GM10266 (cell line): ENCODE data around the gene APOD.

Experiments used
- DNase-seq: peaks from one replicate; pipeline ENCODE4 v3.0.0; 2012; ENCODE audit errors: extremely low spot score
- TF ChIP-seq, protein P1 (sequence below): IDR thresholded peaks from 2 replicates; pipeline ENCODE4 v1.5.1; 2012; ENCODE audit warnings: mild to moderate bottlenecking, low read depth; ENCODE audit not compliant: control insufficient read depth, insufficient read depth; ENCODE audit errors: missing control alignments

The APOD gene

DNA sequence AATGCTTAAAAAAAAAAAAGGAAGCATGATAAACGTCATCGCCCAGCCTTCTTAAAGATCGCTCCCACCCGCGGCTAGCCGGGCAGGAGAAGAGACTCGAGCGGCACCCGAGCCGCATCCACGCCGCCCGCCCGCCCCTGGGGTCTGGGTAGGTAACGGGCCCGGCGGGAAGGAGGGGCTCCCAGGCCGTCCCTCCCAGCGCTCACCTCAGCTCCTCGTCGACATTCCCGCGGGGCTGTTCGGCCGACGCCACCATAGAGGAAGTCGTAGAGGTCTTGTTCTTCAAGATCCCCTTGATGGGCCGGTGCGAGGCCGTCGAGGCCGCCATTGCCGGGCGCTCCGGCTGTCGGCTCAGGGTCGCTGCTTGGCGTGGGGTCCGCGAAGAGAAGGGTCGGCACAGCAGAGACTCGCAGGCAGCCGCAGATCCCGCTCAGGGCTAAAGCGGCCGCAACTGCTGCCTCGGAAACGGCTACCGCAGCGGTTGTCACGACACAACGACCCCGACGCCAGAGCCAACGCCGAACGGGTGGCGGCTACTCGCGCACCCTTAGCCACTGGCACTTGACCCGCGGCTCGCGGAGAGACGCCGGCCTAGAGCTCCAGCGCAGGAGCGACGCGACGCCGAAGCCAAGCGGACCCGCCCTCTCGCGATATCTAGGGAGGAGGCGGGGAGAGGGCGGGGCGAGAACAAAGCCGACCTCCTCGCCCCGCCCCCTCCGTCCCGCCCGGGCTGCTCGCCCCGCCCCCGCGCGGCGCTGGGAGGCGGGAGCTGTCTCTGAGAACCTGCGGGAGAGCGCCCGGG lies 40.8 kb downstream of the APOD start, which contains the start of gene PPP1R2:
Gene PPP1R2 (minus strand): TSS at position 628 of the 802 bp plus-strand sequence. CDS start 300 bp downstream, at position 328.
- TF ChIP-seq, protein P1, sequence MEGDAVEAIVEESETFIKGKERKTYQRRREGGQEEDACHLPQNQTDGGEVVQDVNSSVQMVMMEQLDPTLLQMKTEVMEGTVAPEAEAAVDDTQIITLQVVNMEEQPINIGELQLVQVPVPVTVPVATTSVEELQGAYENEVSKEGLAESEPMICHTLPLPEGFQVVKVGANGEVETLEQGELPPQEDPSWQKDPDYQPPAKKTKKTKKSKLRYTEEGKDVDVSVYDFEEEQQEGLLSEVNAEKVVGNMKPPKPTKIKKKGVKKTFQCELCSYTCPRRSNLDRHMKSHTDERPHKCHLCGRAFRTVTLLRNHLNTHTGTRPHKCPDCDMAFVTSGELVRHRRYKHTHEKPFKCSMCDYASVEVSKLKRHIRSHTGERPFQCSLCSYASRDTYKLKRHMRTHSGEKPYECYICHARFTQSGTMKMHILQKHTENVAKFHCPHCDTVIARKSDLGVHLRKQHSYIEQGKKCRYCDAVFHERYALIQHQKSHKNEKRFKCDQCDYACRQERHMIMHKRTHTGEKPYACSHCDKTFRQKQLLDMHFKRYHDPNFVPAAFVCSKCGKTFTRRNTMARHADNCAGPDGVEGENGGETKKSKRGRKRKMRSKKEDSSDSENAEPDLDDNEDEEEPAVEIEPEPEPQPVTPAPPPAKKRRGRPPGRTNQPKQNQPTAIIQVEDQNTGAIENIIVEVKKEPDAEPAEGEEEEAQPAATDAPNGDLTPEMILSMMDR, result no peak
- DNase-seq, result peak; percentile 97

DNA sequence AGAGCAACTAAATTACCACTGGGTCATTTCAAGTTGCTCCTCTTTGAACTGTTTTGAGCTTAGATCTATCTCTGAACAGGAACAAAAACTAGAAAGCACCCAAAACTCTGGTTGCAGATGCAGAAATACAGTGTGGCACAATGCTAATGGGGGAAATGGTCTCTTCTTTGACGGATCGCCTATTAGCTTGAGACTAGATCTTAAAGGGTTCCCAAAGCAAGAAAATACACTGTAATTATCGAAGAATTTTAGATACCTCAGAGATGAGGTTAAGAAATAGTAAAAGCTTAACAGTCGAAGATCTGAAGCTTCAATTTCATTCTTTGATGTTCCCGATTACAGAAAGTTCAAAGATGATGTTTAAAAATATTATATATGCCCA lies 41.4 kb downstream of the APOD start:
- TF ChIP-seq, protein P1, result no peak
- DNase-seq, result peak; percentile 56

DNA sequence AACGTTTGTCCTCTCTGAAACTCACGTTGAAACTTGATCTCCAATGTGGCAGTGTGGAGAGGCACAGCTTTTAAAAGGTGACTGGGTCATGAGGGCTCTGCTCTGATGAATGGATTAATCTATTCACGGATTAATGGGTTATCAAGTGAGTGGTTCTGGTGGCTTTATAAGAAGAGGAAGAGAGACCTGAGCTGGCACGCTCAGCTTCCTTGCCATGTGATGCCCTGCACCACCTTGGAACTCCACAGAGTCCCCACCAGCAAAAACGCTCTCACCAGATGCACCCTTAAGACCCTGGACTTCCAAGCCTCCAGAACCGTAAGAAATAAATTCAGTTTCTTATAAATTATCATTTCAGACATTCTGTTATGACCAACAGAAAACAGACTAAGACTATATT lies 43.2 kb downstream of the APOD start:
- DNase-seq, result no peak
- TF ChIP-seq, protein P1, result no peak

DNA sequence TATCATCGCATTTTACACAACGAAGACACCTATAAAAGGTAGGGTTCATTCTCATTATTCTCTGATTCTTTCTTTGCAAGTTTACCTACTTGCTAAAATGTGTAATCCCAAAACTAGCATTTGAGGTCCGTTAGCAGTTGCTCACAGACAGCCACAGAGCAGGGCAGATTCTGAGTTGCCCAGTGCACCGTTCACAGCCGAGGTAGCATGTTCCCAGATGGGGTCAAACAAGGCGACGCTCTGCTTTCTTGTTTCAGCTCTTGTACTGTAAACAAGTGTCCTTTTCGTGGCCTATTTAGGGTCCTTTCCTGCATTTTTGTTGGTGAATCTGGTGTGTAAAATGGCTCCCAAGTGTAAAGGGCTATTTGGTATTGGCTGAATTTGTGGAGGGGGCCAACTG lies 43.7 kb downstream of the APOD start:
- DNase-seq, result no peak
- TF ChIP-seq, protein P1, result no peak

DNA sequence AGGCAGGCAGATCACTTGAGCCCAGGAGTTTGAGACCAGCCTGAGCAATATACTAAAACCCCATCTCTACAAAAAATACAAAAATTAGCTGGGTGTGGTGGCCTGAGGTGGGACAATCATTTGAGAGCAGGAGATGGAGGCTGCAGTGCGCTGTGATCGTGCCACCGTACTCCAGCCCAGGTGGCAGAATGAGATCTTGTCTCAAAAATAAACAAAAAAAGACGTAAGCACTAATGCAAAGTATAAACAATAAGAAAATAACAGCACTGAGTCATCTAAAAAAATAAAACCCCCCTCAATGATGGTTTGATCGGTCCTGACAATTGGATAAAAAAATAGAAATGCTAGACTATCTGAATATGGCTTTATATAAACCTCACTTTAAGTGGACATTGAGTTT lies 44.3 kb downstream of the APOD start:
- TF ChIP-seq, protein P1, result no peak
- no peak for DNase-seq

DNA sequence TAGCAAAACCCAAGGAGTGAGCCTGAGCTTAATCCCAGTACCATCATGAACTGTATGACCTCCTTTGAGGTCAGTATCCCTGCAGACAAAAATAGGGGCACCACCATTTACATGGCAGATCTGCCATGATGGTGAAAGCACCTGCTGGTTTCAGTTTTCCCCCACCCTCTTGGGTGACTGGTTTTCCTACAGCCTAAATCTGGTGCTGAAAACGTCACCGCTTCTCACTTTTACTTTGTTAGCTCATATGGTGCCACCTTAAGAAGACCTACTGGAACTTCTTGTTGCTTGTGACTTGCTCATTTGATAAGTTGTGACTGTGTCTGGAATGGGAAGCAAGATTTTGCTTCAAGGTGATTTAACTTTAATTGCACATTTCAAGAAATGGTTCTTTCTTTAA lies 45.7 kb downstream of the APOD start:
- DNase-seq, result peak; percentile 53

DNA sequence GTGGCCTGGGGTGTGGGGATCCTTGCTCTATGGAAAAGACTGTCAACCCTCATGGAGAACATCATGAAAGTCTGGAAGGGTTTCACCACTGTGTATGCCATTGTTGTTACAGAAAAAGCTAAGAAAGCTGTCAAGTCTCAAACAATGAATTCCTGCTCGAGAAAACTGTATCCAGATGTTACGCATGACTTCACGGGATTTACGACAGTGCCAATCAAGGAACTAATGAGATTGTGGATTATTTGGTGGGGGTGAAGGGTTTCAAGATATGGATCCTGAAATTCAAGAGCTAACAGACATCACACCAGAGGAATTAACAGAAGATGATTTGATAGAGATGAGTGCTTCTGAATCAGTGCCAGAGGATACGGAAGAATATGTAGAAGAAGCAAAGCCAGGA lies 48.4 kb downstream of the APOD start:
- TF ChIP-seq, protein P1, result no peak
- DNase-seq, result no peak

More for the DNA sequence above, 45.7 kb downstream of the APOD start:
- TF ChIP-seq, protein P1, result no peak
